Gastroesophageal sphincter (tissue), 3 donors: ENCODE results near the gene UCHL5.

ENCODE experiments used
- EP300 ChIP-seq: sonication (generic); formaldehyde crosslinking; IDR thresholded peaks from one replicate; pipeline ENCODE4 v1.6.1; 2017; ENCODE audit warnings: antibody characterized with exemption, mild to moderate bottlenecking
- TF ChIP-seq, protein P1 (sequence below), 4 experiments: fragments of 200-600 bp in 2 of 4; fragments of 450-650 bp in 2 of 4; sonication (generic) in 1 of 4; IDR thresholded peaks; one replicate each; pipeline ENCODE4 v1.5.1; 2017 to 2019; ENCODE audit warnings: antibody characterized with exemption in 4 of 4, mild to moderate bottlenecking in 2 of 4, moderate library complexity in 2 of 4

DNA sequence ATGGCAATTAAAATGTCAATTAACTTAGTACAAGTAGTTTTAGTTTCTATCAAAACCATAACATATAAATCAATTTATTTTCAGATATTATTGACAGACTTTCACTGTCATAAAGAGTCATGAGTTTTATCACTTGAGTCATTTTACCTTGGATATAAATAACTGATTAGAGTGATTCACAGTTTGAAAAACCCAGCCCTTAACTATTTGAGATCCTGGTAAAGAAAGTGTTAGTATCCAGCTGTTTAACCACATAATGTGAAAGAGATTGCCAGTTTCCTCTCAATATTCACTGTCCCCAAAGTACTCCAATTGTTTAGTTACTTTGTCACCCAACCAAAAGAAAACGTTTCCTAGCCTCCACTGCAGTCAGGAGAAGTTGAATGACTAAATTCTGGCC is 91.3 kb downstream of the UCHL5 start:
- TF ChIP-seq EP300, result no peak
- TF ChIP-seq, protein P1, sequence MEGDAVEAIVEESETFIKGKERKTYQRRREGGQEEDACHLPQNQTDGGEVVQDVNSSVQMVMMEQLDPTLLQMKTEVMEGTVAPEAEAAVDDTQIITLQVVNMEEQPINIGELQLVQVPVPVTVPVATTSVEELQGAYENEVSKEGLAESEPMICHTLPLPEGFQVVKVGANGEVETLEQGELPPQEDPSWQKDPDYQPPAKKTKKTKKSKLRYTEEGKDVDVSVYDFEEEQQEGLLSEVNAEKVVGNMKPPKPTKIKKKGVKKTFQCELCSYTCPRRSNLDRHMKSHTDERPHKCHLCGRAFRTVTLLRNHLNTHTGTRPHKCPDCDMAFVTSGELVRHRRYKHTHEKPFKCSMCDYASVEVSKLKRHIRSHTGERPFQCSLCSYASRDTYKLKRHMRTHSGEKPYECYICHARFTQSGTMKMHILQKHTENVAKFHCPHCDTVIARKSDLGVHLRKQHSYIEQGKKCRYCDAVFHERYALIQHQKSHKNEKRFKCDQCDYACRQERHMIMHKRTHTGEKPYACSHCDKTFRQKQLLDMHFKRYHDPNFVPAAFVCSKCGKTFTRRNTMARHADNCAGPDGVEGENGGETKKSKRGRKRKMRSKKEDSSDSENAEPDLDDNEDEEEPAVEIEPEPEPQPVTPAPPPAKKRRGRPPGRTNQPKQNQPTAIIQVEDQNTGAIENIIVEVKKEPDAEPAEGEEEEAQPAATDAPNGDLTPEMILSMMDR (IDR thresholded peaks at IDR 0.05), result no peak
